ENCODE data around the gene MLLT6. TPM values are rescaled to one million over a fixed set of nuclear protein-coding genes. Genes with fewer than 3 reads are reported as not detected.

Gene MLLT6
- total and polyA plus RNA-seq, 2 of the 13 experiments (the other 11 are each of a cell fraction or from before 2014, with no cell fraction given): 50.7 to 69.5 TPM

DNA sequence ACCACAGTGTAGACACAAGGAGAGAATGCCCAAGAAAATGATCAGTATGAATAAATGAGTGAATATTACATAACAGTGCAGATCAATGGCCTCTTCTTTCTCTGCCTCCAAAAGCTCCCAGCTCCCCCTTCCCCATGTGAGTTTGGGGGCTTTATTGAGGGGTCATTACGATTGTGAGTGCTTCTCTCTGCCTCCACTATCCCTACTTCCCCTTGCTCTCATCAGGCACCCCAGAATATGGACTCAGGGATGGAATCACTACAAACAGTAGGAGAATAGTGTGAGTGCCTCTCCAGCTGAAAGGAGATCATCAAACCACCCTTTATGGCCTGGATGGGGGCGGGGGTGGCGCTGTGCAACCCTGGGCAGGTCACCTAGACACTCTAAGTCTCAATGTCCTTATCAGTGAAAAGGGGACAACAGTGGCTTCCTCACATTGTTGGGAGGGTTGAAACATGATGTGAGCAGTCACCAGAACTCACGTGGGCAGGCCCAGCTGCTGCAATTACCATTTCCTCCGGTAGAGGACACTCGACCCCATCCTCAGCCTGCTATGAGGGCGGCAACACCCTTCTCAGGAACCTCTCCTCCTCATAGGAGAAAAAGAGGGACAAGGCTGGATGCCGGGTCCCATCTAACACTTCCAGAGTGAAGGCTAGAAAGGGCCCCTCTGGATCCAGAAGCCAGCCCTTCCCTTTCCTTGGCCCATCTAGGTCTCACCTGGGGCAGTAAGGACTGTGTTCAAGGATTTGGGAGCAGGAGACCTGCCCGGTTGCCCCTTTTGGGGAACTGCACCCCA is 28.2 kb upstream of the MLLT6 start (continued):
- TF ChIP-seq, protein P1, sequence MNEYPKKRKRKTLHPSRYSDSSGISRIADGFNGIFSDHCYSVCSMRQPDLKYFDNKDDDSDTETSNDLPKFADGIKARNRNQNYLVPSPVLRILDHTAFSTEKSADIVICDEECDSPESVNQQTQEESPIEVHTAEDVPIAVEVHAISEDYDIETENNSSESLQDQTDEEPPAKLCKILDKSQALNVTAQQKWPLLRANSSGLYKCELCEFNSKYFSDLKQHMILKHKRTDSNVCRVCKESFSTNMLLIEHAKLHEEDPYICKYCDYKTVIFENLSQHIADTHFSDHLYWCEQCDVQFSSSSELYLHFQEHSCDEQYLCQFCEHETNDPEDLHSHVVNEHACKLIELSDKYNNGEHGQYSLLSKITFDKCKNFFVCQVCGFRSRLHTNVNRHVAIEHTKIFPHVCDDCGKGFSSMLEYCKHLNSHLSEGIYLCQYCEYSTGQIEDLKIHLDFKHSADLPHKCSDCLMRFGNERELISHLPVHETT (CRISPR knock-in tag; conservative IDR thresholded peaks at IDR 0.05): no peak
- TF ChIP-seq KDM5A (IDR thresholded peaks at IDR 0.05; ENCODE audit: borderline replicate concordance, low read length) (no peak), MIXL1 (CRISPR knock-in tag; IDR thresholded peaks at IDR 0.05) (peak; percentile 94), SIN3B (IDR thresholded peaks at IDR 0.05; ENCODE audit: low read length) (no peak), ZNF350 (CRISPR knock-in tag; IDR thresholded peaks at IDR 0.05; ENCODE audit: borderline replicate concordance, low read depth) (peak; percentile 68), ZNF674 (CRISPR knock-in tag; IDR thresholded peaks at IDR 0.05; ENCODE audit: low read depth) (no peak), STAT5B (CRISPR knock-in tag; IDR thresholded peaks at IDR 0.05) (no peak), RXRA (CRISPR knock-in tag; IDR thresholded peaks at IDR 0.05) (peak; percentile 74; the same call in 1 of the 2 replicates), TBL1XR1 (IDR thresholded peaks at IDR 0.05; ENCODE audit: borderline replicate concordance, low read length, partially characterized antibody) (peak; percentile 16), NFYB (CRISPR knock-in tag; IDR thresholded peaks at IDR 0.05) (no peak), ZNF703 (CRISPR knock-in tag; IDR thresholded peaks at IDR 0.05; ENCODE audit: borderline replicate concordance) (no peak), ZNF776 (CRISPR knock-in tag; IDR thresholded peaks at IDR 0.05) (no peak), ZKSCAN8 (CRISPR knock-in tag; IDR thresholded peaks at IDR 0.05; ENCODE audit: borderline replicate concordance) (peak; percentile 69; the same call in 1 of the 2 replicates), IRX3 (CRISPR knock-in tag; IDR thresholded peaks at IDR 0.05; ENCODE audit: borderline replicate concordance, low read depth) (no peak), MIER3 (CRISPR knock-in tag; IDR thresholded peaks at IDR 0.05; ENCODE audit: borderline replicate concordance) (peak; percentile 88), ZNF629 (CRISPR knock-in tag; conservative IDR thresholded peaks at IDR 0.05) (peak; percentile 96), PLRG1 (conservative IDR thresholded peaks at IDR 0.05) (no peak), NFYC (CRISPR knock-in tag; IDR thresholded peaks at IDR 0.05) (no peak; the same call in 1 of the 2 replicates)
- TF ChIP-seq, protein P2, sequence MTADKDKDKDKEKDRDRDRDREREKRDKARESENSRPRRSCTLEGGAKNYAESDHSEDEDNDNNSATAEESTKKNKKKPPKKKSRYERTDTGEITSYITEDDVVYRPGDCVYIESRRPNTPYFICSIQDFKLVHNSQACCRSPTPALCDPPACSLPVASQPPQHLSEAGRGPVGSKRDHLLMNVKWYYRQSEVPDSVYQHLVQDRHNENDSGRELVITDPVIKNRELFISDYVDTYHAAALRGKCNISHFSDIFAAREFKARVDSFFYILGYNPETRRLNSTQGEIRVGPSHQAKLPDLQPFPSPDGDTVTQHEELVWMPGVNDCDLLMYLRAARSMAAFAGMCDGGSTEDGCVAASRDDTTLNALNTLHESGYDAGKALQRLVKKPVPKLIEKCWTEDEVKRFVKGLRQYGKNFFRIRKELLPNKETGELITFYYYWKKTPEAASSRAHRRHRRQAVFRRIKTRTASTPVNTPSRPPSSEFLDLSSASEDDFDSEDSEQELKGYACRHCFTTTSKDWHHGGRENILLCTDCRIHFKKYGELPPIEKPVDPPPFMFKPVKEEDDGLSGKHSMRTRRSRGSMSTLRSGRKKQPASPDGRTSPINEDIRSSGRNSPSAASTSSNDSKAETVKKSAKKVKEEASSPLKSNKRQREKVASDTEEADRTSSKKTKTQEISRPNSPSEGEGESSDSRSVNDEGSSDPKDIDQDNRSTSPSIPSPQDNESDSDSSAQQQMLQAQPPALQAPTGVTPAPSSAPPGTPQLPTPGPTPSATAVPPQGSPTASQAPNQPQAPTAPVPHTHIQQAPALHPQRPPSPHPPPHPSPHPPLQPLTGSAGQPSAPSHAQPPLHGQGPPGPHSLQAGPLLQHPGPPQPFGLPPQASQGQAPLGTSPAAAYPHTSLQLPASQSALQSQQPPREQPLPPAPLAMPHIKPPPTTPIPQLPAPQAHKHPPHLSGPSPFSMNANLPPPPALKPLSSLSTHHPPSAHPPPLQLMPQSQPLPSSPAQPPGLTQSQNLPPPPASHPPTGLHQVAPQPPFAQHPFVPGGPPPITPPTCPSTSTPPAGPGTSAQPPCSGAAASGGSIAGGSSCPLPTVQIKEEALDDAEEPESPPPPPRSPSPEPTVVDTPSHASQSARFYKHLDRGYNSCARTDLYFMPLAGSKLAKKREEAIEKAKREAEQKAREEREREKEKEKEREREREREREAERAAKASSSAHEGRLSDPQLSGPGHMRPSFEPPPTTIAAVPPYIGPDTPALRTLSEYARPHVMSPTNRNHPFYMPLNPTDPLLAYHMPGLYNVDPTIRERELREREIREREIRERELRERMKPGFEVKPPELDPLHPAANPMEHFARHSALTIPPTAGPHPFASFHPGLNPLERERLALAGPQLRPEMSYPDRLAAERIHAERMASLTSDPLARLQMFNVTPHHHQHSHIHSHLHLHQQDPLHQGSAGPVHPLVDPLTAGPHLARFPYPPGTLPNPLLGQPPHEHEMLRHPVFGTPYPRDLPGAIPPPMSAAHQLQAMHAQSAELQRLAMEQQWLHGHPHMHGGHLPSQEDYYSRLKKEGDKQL (CRISPR knock-in tag; IDR thresholded peaks at IDR 0.05; ENCODE audit: low read depth): peak; percentile 25; the same call in 1 of the 2 replicates
- TF ChIP-seq, protein P3, sequence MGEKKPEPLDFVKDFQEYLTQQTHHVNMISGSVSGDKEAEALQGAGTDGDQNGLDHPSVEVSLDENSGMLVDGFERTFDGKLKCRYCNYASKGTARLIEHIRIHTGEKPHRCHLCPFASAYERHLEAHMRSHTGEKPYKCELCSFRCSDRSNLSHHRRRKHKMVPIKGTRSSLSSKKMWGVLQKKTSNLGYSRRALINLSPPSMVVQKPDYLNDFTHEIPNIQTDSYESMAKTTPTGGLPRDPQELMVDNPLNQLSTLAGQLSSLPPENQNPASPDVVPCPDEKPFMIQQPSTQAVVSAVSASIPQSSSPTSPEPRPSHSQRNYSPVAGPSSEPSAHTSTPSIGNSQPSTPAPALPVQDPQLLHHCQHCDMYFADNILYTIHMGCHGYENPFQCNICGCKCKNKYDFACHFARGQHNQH (CRISPR knock-in tag; IDR thresholded peaks at IDR 0.05): peak; percentile 86; the same call in 1 of the 2 replicates
- TF ChIP-seq, protein P4, sequence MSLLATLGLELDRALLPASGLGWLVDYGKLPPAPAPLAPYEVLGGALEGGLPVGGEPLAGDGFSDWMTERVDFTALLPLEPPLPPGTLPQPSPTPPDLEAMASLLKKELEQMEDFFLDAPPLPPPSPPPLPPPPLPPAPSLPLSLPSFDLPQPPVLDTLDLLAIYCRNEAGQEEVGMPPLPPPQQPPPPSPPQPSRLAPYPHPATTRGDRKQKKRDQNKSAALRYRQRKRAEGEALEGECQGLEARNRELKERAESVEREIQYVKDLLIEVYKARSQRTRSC (CRISPR knock-in tag; IDR thresholded peaks at IDR 0.05; ENCODE audit: low read depth): no peak; the same call in 1 of the 2 replicates

All from HepG2 (cell line).